ENCODE measurements around the gene APH1A. TPM values are rescaled to one million over a fixed set of nuclear protein-coding genes. Genes with fewer than 3 reads are reported as not detected.

The APH1A gene
- total RNA-seq, 2 experiments from 2014 or later: 83.7 to 87.4 TPM

DNA sequence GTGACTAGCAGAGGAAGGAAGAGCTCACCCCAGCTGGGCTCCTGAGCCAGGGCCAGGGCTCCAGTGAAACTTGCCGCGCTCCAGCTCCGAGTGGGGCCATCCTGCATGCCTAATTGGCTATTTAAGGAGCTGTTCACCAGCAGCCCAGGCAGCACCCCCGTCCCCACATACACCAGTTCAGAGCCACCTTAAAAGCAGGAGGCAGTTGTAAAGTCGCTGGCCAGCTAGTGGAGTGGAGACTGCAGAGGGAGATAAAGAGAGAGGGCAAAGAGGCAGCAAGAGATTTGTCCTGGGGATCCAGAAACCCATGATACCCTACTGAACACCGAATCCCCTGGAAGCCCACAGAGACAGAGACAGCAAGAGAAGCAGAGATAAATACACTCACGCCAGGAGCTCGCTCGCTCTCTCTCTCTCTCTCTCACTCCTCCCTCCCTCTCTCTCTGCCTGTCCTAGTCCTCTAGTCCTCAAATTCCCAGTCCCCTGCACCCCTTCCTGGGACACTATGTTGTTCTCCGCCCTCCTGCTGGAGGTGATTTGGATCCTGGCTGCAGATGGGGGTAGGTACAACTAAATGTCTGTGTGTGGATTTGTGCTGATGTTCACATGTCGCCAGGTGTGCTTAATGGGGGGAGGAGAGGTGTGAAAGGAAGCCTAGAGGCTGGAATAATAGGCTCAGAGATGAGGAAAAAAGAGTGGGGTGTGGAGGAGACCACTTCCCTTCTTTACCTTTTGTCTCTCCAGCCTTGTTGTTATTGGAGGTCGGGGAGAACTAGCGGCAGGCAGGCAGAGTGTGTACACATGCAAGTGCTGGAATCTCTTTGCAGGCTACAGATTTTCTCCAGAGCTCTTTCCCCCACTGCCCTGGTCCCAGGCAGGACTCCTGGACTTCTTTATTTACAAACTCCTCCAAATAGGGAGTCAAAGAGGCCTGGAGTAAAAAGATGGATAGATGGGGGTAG lies 10.9 kb downstream of the APH1A start, which contains the start of gene CA14:
CA14 (plus strand) TSS at position 151 of the 962 bp plus-strand sequence; CDS start at position 506, 355 bp downstream.
- intact Hi-C loops (cut with micrococcal nuclease): no loop called here
- Mint-ChIP-seq H3K4me3 (no peak within 1 kb of the TSS), H3K36me3 (ENCODE audit: low read depth) (no peaks in the 10 kb centered on the region), H3K4me1 (ENCODE audit: low read depth) (peaks cover 13% of the 10 kb centered on the region), H3K27ac (no peak within 1 kb of the TSS), H3K9me3 (no peaks in the 10 kb centered on the region), H3K27me3 (peaks cover 30% of the 10 kb centered on the region)
- TF ChIP-seq, protein P1, sequence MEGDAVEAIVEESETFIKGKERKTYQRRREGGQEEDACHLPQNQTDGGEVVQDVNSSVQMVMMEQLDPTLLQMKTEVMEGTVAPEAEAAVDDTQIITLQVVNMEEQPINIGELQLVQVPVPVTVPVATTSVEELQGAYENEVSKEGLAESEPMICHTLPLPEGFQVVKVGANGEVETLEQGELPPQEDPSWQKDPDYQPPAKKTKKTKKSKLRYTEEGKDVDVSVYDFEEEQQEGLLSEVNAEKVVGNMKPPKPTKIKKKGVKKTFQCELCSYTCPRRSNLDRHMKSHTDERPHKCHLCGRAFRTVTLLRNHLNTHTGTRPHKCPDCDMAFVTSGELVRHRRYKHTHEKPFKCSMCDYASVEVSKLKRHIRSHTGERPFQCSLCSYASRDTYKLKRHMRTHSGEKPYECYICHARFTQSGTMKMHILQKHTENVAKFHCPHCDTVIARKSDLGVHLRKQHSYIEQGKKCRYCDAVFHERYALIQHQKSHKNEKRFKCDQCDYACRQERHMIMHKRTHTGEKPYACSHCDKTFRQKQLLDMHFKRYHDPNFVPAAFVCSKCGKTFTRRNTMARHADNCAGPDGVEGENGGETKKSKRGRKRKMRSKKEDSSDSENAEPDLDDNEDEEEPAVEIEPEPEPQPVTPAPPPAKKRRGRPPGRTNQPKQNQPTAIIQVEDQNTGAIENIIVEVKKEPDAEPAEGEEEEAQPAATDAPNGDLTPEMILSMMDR (IDR thresholded peaks at IDR 0.05): no peak
- ATAC-seq: no peak
- CTCF ChIA-PET: interaction anchor here (0.9 to 3.0 kb wide), 4 partner anchors 14 to 303 kb away, joined by 3 to 37 read pairs (median 4); no protein-coding TSS in a partner anchor
- DNase-seq: no peak
- POLR2A ChIA-PET: interaction anchor here (0.9 to 1.8 kb wide), 4 partner anchors 11 to 19 kb away, joined by 3 to 6 read pairs (median 4); partner anchors contain the start of genes APH1A and C1orf54

DNA sequence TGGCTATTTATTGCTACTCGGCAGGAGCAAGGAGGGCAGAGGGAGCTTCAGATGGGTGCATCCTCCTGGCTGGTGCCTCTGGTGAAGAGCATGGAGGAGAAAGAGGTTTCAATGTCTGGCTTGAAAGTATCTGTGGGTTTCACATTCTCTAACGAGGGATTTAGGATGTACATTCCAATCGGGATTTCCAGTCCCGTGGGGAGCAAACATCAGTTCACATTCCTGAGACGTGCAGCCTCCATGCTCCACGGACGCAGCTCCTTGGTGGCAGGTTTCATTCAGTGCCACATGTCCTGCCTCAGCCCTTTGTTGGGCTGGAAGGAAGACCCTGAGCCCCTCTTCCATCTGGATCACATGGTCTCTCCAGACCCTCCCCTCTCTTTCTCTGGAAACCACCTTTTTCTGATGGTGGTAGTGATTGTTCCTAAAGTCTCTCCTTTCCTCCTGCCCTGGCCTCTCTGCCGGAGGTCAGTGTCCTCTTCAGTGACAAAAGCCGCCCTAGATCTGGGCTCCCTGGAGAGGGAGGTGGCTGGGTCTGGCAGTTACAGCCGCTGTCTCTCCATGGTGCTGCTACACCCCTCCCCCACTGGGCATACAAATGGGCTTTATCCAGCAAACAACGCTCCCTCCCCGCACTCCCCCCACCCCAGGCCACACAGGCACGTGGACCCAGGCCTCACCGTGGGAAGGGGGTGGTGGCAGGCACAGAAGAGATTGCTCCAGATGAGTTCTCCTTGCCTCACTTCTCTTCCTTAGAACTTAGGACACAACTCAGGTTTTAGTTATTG lies 12.1 kb downstream of the APH1A start:
- Mint-ChIP-seq H3K27ac (no peak overlapping the region), H3K4me1 (ENCODE audit: low read depth) (peaks cover 13% of the 10 kb centered on the region), H3K27me3 (peaks cover 30% of the 10 kb centered on the region), H3K36me3 (ENCODE audit: low read depth) (no peaks in the 10 kb centered on the region), H3K9me3 (no peaks in the 10 kb centered on the region), H3K4me3 (peak overlapping the region; percentile 63)
- TF ChIP-seq, protein P1 (IDR thresholded peaks at IDR 0.05): no peak
- CTCF ChIA-PET: interaction anchor here (0.6 to 3.3 kb wide), 48 partner anchors 7 to 427 kb away, joined by 3 to 37 read pairs (median 4); partner anchors contain the start of genes ANP32E, APH1A, C1orf54 and FALEC
- intact Hi-C loops (cut with micrococcal nuclease): no loop called here
- no peak for ATAC-seq
- POLR2A ChIA-PET: interaction anchor here (0.9 to 1.7 kb wide), 8 partner anchors 12 to 64 kb away, joined by 3 to 5 read pairs (median 4); partner anchors contain the start of genes APH1A, C1orf54 and PRPF3
- DNase-seq: no peak

DNA sequence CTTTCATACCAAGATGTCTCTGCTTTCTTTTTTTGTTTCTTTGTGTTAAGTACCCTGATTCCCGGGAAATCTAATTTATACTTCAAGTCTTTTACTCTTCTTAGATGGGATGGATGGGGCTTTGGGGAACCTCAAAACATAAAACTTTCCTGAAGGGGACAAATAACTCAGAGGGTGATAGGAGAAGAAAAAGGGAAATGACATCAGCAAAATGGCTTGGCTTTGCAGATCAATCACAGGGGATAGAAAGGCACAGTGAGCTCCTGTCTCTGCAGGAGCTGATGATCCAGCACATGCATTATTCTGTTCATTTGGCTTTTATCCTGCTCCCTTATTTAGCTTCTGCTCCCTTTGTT lies 12.6 kb downstream of the APH1A start:
- ATAC-seq (no peak), DNase-seq (no peak)
- Mint-ChIP-seq H3K9me3 (no peaks in the 10 kb centered on the region), H3K27ac (no peak overlapping the region), H3K4me3 (peak overlapping the region; percentile 63), H3K36me3 (ENCODE audit: low read depth) (no peaks in the 10 kb centered on the region), H3K27me3 (peaks cover 30% of the 10 kb centered on the region), H3K4me1 (ENCODE audit: low read depth) (peaks cover 13% of the 10 kb centered on the region)
- intact Hi-C loops (cut with micrococcal nuclease): no loop called here
- POLR2A ChIA-PET: interaction anchor here (1.0 to 1.7 kb wide), 6 partner anchors 13 to 65 kb away, joined by 3 to 5 read pairs (median 4); partner anchors contain the start of genes APH1A and PRPF3
- TF ChIP-seq, protein P1 (IDR thresholded peaks at IDR 0.05): no peak
- CTCF ChIA-PET: interaction anchor here (0.6 to 3.3 kb wide), 48 partner anchors 8 to 427 kb away, joined by 3 to 37 read pairs (median 4); partner anchors contain the start of genes ANP32E, APH1A, C1orf54 and FALEC

DNA sequence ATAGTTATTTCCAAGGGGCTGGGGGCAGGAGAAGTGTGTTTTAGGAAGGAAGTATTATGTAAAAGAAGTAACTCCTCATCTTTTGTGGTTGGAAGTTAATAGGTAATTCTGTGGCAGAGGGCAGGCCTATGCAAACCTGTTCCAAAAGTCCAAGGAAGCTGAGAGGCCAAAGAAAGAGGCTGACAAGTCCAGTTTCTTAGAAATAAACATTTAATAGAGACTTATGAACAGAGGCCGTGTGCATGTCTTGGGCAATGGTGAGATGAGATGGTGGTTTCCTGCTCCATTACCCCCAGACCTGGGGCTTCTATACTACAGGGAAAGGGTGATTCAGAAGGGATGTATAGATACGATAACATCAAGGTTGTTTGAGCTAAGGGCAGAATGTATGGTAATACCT lies 18.9 kb downstream of the APH1A start:
- TF ChIP-seq, protein P1 (IDR thresholded peaks at IDR 0.05): no peak
- no peak for DNase-seq
- H3K27ac Mint-ChIP-seq: no peak overlapping the region
- H3K36me3 Mint-ChIP-seq (ENCODE audit: low read depth): no peaks in the 10 kb centered on the region
- H3K27me3 Mint-ChIP-seq: peaks cover 2% of the 10 kb centered on the region
- H3K4me3 Mint-ChIP-seq: no peak overlapping the region
- no peak for ATAC-seq
- no peaks in the 10 kb centered on the region for H3K4me1 Mint-ChIP-seq (ENCODE audit: low read depth)
- H3K9me3 Mint-ChIP-seq: no peaks in the 10 kb centered on the region
- POLR2A ChIA-PET: interaction anchor here (0.8 to 2.8 kb wide), 5 partner anchors 9 to 114 kb away, joined by 3 to 6 read pairs (median 3); partner anchors contain the start of genes APH1A and RPRD2
- CTCF ChIA-PET: no interaction called here
- intact Hi-C loops (cut with micrococcal nuclease): no loop called here

Data from activated CD8-positive, alpha-beta T cell treated with anti-CD3 and anti-CD28 coated beads for 36 hours (primary cell).